HG03095 (cell line): Measurements from ENCODE around the gene GJE1.

Experiments
- ATAC-seq: cut with Tn5 transposase; IDR thresholded peaks from one replicate; pipeline ENCODE4 v1.9.1; 2021; ENCODE audit warnings: moderate library complexity; ENCODE audit not compliant: unreplicated experiment

GJE1 gene

DNA sequence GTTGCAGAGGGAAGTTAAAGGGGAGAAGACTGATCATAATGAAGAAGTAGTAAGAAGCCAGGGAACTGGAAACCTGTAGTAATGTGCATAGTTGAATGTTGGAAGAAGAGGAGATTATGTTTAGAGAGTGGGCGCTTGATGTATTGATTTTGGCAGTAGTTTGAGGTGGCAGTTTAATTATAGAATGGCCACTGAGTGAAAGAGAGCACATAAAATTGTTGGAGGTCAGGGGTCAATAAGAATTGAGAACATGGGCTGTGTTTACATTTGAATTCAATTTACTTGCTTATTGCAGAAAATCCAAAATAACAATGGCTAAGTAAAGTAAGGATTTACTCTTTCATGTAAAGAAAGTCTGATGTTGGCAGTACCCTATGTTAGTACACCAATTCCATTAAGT, 30.1 kb downstream of the GJE1 start:
- ATAC-seq: no peak

DNA sequence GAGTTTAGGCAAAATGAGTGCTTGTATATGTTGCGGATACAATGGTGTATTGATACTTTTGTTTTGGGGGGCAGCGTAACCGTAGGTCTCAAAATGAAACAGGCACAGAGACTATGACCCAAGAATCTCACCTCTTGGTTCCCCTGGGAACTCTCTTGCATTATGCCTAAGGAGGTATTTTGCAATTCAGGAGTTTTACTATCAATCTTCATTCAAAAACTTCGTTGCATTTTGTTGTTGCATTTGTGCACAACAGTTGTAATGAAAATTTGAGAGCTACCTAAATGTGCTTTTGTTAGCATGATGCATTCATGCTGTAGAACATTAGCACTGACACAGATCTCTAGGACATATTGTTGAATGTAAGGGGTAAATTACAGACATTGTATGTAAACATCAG, 32.5 kb downstream of the GJE1 start:
- no peak for ATAC-seq

DNA sequence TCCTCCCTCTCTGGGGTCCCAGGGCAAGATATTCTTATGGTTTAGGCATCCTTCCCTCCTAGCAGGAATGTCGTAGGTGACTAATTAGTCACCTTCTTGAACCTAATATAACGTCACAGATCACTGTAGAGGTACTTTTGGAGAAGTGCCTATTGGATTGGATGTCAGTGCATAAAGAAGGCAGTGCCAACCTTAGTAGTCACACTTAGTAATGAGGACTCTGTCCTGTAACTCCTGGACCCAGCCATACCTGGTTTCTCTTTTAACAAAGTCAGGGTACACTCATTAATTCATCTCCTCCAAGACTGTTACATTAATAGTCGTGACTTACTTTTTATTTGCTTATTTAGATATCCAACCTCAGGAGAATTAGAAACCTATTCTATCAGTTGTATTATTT, 34.3 kb downstream of the GJE1 start:
- ATAC-seq: no peak

DNA sequence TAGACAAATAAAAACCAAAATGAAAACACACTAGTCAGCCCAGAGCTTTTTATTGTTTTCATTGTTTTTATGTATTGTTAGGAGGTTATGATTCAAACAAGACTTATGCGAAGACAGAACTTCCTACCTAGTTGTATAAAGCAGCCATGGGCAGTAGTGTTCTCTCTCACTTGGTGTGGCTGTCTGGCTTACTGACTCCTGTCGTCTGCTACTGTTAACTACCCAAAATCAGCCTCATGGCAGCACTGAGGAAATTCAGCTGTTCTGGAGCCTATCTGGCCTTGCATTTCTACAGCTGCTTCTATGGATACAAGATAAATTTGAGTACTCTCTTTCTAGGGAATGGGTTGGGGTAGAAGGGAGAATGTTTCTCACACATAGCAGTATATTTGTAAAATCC, 34.8 kb downstream of the GJE1 start:
- no peak for ATAC-seq

DNA sequence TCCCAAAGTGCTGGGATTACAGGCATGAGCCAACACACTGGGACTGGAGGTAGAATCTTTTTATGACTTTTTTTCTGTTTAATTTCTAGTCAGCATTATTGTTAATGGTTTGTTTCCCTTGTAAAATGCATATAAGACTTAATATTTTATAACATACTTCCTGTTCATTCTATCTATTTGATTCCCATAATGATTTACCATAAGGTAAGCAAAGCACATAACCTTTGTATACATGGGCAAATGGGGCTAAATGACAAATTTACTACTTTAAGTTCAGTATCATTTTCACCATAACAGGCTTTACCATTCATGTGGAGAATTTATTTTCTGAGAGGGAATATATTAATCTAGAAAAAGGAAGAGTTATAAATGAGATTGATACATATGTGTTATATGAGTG, 38.6 kb downstream of the GJE1 start:
- no peak for ATAC-seq

DNA sequence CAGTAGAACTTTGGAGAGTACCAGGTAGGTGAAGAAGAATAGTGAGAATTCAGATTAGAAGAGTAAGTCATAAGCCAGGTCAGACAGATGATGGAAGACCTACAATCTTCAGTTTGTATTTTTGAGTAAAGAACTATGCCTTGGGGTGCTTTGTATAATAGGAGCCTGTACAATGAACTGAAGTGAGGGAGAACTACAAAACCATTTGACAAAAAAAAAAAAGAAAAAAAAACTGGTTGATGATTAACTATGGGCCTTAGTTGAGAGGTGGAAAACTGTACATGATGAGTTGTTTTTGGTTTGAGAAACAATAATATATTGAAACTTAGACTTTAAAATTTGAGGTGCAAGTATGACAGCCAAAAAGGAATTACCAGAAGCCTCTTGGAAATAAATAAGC, 40.0 kb downstream of the GJE1 start:
- no peak for ATAC-seq

DNA sequence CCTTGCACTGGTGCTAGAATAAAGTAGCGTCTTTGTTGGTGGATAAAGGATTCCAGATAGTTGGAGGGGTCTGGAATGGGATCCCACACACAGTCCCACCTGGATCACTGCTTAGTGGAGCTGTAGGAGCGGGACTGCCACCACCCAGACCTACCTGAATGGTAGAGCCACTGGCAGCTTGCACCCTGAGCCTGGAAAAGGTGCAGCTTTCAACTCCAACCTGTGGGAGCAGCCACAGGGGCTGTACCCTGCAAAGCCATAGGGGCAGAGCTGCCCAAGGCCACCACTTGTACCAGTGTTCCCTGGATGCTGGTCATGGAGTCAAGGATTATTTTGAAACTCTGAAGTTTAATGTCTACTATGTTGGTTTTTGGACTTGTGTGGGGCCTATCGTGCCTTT, 41.3 kb downstream of the GJE1 start:
- no peak for ATAC-seq

DNA sequence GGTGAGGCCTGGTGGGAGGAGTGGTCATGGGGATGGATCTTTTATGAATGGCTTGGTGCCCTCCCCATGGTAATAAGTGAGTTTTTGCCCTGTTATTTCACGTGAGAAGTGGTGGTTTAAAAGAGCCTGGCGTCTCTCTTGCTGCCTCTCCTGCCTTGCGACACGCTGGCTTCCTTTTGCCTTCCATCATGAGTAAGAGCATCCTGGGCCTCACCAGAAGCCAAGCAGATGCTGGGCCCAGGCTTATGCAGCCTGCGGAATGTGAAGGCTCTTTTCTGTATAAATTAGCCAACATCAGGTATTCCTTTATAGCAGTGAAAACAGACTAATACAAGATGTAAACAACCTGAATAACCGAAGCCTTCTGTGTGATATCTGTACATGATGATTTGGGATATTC, 42.0 kb downstream of the GJE1 start:
- ATAC-seq: no peak

DNA sequence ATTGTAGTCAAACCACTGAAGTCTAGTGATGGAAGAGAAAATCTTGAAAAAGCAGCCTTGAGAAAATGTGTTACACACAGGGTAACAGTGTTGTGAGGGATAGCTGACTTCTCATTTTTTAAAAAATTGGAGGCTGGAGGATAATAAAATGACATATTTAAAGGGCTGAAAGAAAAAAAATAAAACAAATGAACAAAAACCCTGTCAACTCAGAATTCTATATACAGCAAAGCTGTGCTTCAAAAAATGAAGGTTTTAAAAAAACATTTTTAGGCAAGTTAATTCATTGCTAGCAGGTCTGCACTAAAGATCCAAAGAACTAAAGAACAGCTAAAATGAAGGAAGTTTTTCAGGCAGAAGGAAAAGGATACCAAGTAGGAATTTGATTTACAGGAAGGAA, 45.4 kb downstream of the GJE1 start:
- no peak for ATAC-seq

DNA sequence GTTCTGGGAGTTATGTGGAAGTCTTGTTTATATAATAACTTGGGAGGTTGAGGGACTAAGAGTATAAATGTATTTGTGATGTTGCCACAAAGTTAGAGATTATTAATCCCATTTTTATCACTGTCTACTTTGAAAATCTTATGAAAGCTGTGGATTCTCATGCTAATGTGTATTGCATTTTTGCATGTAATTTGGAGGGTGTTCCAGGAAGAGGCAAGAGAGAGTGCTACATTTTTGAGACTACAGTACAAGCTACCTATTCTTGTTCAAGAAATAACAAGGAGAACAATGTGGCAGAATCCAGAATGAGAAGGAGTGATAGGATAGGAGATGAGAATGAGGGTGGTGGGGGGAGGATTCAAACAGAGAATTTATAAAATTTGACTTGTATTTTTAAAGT, 49.3 kb downstream of the GJE1 start:
- no peak for ATAC-seq

DNA sequence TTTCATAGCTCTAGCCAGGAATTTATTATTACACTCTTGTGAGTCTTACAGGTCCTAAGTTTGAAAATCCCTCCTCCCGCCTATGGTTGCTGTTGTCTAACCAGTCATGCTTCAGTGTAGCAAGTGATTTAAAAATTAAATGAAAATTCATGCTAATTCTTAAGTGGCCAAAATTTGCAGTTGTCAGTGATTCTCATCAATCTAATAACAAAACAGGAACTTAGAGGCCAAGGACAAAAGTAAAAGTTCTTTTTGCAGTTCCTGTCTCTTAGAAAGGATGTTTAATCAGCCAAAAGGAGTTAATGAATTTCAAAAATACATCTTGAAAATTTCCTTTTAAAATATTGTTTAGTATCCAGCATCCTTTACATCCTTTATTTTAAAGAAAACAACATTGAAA, 50.6 kb downstream of the GJE1 start:
- ATAC-seq: no peak

DNA sequence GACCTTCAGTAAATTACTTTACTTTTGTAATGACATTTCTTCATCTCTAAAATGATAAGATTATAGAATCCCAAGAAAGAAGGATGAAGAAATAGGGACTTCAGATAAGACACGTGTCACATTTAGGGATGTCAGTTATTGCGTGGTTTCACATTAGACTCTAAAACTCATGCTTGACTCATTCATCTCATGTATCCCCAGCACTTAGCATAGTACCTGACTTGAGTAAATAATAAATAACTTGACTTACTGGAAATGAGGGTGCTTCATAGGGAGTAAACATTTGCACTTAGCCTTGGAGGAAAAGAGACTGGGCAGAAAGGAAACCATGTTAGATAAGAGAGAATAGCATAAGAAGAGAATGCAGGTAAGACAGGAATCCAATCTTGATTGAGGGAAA, 51.6 kb downstream of the GJE1 start:
- no peak for ATAC-seq
